Measurements from ENCODE around the gene SHKBP1. TPM values are rescaled to one million over a fixed set of nuclear protein-coding genes. Genes with fewer than 3 reads are reported as not detected.
A peak's percentile ranks its signal among the peaks of the same experiment; 100 is the strongest.

SHKBP1 gene
- total RNA-seq, 1 donor, result 16.3 TPM

DNA sequence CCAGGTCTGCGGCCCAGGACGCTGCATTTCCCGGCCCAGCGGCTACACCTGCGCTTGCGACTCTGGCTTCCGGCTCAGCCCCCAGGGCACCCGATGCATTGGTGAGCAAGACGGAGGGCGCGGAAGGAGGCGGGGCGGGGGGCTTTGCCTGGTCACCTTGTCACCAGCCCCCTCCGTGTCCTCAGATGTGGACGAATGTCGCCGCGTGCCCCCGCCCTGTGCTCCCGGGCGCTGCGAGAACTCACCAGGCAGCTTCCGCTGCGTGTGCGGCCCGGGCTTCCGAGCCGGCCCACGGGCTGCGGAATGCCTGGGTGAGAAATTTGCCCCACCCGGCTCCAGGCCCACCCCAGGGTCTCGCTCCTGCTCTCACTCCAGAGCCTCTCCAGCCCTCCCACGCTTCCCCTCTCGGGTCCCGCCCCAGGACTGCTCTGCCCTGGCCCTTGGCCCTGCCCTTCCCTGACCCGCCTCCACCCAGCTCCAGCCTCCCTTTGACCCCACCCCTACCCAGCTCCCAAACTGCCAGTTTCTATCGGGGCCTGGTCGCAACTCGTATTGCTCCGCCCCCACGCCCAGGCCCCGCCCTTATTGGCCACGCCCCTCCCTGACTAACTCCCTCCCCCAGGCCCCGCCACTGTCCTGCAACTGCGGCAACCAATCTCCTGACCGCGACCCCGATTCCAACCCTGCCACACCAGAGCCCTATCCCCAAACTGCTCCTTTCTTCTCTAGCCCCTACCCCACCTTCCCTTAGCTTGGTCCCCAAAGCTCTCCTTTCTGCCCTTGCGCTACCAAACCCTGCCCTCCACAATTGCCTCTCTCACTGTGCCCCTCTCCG, 33.1 kb downstream of the SHKBP1 start:
- Histone ChIP-seq H3K27me3 (ENCODE audit: insufficient read depth, low read length) (no peaks in the 10 kb centered on the region), H3K79me2 (ENCODE audit: insufficient read depth, low read length) (no peaks in the 10 kb centered on the region), H3K27ac (ENCODE audit: low read depth, low read length) (peak overlapping the region; percentile 45), H4K20me1 (ENCODE audit: insufficient read depth, low read length) (no peaks in the 10 kb centered on the region), H3K4me2 (ENCODE audit: insufficient read depth, low read length) (peak overlapping the region; percentile 84), H3K36me3 (ENCODE audit: insufficient read depth, low read length) (no peaks in the 10 kb centered on the region), H3K4me1 (ENCODE audit: insufficient read depth, low read length) (peaks cover 17% of the 10 kb centered on the region), H2AFZ (ENCODE audit: low read length) (peak overlapping the region; percentile 83), H3K4me3 (ENCODE audit: insufficient read depth, low read length) (peak overlapping the region; percentile 71), H3K9me3 (ENCODE audit: low read depth, low read length) (no peaks in the 10 kb centered on the region)
- DNase-seq (ENCODE audit: insufficient read length, low spot score, missing footprints), result peak; percentile 100
- TF ChIP-seq, protein P1, sequence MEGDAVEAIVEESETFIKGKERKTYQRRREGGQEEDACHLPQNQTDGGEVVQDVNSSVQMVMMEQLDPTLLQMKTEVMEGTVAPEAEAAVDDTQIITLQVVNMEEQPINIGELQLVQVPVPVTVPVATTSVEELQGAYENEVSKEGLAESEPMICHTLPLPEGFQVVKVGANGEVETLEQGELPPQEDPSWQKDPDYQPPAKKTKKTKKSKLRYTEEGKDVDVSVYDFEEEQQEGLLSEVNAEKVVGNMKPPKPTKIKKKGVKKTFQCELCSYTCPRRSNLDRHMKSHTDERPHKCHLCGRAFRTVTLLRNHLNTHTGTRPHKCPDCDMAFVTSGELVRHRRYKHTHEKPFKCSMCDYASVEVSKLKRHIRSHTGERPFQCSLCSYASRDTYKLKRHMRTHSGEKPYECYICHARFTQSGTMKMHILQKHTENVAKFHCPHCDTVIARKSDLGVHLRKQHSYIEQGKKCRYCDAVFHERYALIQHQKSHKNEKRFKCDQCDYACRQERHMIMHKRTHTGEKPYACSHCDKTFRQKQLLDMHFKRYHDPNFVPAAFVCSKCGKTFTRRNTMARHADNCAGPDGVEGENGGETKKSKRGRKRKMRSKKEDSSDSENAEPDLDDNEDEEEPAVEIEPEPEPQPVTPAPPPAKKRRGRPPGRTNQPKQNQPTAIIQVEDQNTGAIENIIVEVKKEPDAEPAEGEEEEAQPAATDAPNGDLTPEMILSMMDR (IDR thresholded peaks at IDR 0.05; ENCODE audit: extremely low read depth, low read depth, low read length), result no peak

DNA sequence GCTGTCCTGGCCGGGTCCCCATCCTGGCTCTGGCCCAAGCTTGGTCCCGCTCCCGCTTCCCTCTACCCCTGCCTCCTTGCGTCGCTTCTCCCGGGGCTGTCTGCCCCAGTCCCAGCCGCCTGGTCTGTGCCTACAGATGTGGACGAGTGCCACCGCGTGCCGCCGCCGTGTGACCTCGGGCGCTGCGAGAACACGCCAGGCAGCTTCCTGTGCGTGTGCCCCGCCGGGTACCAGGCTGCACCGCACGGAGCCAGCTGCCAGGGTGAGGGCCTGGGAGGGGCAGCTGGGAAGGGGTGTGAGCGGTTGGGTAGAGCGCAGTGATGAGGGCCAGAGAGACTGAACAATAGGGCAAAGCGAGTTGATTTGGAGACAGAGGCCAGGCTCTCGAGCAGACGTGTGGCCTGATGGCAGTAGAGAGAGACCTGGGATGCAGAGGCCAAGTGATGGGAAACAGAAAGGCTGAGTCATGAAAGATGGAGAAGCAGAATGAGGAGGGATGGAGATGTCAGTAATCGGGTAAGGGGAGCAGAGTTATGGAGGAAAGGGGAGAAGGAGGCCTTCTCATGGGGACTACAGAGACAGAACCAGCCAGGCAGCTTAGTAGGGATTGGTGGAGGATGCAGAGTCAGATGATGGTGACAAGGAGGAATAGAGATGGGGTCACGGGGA, 33.9 kb downstream of the SHKBP1 start:
- TF ChIP-seq, protein P1 (IDR thresholded peaks at IDR 0.05; ENCODE audit: extremely low read depth, low read depth, low read length), result no peak
- Histone ChIP-seq H3K27ac (ENCODE audit: low read depth, low read length) (peak overlapping the region; percentile 45), H3K36me3 (ENCODE audit: insufficient read depth, low read length) (no peaks in the 10 kb centered on the region), H3K27me3 (ENCODE audit: insufficient read depth, low read length) (no peaks in the 10 kb centered on the region), H3K4me3 (ENCODE audit: insufficient read depth, low read length) (peak overlapping the region; percentile 71), H3K4me1 (ENCODE audit: insufficient read depth, low read length) (peaks cover 13% of the 10 kb centered on the region), H3K9me3 (ENCODE audit: low read depth, low read length) (no peaks in the 10 kb centered on the region), H2AFZ (ENCODE audit: low read length) (peak overlapping the region; percentile 83), H3K4me2 (ENCODE audit: insufficient read depth, low read length) (peak overlapping the region; percentile 84), H3K79me2 (ENCODE audit: insufficient read depth, low read length) (no peaks in the 10 kb centered on the region), H4K20me1 (ENCODE audit: insufficient read depth, low read length) (no peaks in the 10 kb centered on the region)
- DNase-seq (ENCODE audit: insufficient read length, low spot score, missing footprints), result peak; percentile 90

DNA sequence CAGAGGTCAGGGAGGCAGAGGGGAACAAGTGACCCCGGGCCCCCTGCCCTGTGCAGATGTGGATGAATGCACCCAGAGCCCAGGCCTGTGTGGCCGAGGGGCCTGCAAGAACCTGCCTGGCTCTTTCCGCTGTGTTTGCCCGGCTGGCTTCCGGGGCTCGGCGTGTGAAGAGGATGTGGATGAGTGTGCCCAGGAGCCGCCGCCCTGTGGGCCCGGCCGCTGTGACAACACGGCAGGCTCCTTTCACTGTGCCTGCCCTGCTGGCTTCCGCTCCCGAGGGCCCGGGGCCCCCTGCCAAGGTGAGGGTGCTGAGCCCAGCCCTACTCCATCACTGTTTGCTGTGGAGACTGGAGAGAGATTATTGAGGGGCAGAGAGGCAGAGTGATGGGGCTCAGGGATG, 34.4 kb downstream of the SHKBP1 start:
- H3K27ac ChIP-seq (ENCODE audit: low read depth, low read length), result no peak overlapping the region
- H4K20me1 ChIP-seq (ENCODE audit: insufficient read depth, low read length), result no peaks in the 10 kb centered on the region
- H3K79me2 ChIP-seq (ENCODE audit: insufficient read depth, low read length), result no peaks in the 10 kb centered on the region
- H3K4me1 ChIP-seq (ENCODE audit: insufficient read depth, low read length), result peaks cover 9% of the 10 kb centered on the region
- TF ChIP-seq, protein P1 (IDR thresholded peaks at IDR 0.05; ENCODE audit: extremely low read depth, low read depth, low read length), result no peak
- no peak overlapping the region for H3K4me2 ChIP-seq (ENCODE audit: insufficient read depth, low read length)
- no peaks in the 10 kb centered on the region for H3K27me3 ChIP-seq (ENCODE audit: insufficient read depth, low read length)
- peak; percentile 80 for DNase-seq (ENCODE audit: insufficient read length, low spot score, missing footprints)
- no peaks in the 10 kb centered on the region for H3K9me3 ChIP-seq (ENCODE audit: low read depth, low read length)
- no peaks in the 10 kb centered on the region for H3K36me3 ChIP-seq (ENCODE audit: insufficient read depth, low read length)
- no peak overlapping the region for H3K4me3 ChIP-seq (ENCODE audit: insufficient read depth, low read length)
- no peak overlapping the region for H2AFZ ChIP-seq (ENCODE audit: low read length)
